GM19099 (cell line): ENCODE data around the gene DPP3.

Experiments used
- POLR2A ChIP-seq: IDR thresholded peaks from 3 replicates; pipeline ENCODE4 v1.6.1; 2011; ENCODE audit warnings: low read depth; ENCODE audit not compliant: insufficient read length; ENCODE audit errors: extremely low read depth

The DPP3 gene

DNA sequence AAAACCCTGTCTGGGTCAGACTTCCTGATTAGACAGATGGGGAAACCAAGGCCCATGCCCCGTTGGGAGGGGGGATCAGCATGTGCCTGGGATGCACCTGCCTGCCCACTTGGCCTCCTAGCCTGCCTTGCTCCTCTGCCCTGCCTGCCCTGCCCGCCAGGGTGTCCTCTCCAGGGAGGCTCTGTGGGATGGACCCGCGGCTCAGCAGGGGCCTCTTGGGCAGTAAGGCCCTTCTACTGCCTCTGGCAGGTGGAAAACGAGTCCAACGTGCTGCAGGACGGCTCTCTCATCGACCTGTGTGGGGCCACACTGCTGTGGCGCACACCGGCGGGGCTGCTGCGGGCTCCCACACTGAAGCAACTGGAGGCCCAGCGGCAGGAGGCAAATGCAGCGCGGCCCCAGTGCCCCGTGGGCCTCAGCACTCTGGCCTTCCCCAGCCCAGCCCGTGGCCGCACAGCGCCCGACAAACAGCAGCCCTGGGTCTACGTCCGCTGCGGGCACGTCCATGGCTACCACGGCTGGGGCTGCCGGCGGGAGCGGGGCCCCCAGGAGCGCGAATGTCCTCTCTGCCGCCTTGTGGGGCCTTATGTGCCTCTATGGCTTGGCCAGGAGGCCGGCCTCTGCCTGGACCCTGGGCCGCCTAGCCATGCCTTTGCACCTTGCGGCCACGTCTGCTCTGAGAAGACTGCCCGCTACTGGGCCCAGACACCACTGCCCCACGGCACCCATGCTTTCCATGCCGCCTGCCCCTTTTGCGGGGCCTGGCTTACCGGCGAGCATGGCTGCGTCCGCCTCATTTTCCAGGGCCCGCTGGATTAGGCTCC, 4.7 kb upstream of the DPP3 start:
- no peak for TF ChIP-seq POLR2A

DNA sequence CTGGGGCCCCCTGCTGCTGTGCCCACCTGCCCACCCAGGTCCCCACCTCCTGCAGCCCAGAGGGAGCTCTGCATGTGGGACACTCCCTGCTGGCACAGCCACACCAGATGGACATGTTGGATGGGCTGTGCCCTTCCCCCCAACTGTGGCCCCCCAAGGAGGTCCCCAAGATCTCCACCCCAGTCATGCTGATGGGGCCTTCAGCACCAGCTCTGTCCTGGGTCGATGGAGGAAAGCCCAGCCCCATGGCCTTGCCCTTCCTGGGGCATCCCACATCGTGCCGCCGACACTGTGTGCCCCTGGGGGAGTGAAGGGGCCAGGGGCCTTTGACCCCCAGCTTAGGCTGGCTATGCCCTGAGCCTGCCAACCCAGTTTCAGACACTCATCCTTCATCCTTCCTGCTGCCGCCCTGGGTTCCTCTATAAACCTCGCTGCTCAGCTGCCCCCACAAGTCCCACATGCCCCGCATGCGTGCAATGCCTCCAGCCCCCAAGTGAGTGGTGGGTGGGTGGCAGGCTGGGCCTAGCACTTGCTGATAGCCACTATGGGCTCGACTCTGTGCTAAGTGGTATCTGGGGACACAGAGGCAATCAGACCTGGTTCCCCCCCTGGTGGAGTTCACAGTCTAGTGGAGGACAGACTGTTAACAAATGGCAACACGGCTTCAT, 3.9 kb upstream of the DPP3 start:
- TF ChIP-seq POLR2A: no peak

DNA sequence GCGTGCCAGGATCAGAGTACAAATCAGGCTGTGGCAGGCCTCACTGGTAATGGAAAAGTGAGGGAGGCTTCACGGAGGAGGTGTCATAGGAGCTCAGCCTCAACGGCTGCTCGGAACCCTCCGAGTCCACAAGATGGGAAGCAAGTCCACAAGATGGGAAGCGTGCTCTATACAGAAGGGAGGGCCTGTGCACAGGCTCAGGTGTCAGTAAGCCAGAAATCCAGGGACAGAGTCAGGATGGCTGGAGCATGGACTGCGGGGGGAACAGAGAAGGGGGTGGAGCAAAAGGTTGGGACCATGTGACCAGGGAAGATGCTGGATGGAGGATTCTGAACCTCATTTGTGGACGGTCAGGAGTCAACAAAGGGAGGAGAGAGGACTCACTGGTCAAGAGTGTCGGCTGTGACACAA, 3.4 kb upstream of the DPP3 start:
- TF ChIP-seq POLR2A: no peak

DNA sequence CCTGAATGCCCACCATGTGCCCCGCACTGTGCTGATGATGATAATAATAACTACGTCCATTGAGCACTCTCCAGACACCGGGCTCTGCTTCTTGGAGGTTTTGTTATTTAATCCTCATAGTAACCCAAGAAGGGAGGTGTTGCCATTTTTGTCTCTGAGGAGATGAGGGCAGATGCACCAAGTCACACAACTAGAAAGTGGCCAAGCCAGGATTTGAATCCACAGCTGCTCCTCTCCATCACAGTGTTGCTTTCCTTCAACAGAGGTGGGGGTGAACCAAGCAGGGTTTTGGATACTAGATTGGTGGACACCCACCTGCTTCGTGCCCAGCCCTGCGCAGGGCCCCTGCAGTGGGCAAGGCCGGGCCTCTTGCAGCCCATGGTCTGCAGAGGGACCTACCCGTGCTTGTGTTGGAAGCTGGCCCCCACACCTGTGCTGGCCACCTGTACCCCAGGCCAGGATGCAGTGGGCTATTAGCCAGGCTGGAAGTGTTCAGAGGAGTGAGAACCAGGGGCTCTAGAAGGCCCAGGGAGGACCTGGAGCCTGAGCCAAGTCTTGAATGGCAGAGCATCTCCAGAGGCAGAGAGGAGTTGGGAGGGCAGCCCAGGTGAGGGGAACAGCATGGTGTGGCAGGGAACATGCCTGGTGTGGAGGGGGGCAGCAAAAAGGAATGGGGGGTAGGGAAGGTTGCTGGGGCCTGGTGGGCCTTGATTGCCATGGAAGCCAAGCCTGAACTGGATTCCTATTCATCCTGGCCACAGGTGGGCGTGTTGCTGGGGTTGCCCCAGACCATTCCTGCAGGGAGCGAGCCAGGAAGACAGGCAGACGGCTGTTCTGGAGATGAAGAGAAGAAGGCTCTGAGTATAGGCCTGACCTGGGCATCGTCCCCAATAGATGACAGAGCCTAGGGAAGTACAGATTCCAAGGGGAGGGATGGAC, 2.7 kb upstream of the DPP3 start:
- TF ChIP-seq POLR2A: no peak

DNA sequence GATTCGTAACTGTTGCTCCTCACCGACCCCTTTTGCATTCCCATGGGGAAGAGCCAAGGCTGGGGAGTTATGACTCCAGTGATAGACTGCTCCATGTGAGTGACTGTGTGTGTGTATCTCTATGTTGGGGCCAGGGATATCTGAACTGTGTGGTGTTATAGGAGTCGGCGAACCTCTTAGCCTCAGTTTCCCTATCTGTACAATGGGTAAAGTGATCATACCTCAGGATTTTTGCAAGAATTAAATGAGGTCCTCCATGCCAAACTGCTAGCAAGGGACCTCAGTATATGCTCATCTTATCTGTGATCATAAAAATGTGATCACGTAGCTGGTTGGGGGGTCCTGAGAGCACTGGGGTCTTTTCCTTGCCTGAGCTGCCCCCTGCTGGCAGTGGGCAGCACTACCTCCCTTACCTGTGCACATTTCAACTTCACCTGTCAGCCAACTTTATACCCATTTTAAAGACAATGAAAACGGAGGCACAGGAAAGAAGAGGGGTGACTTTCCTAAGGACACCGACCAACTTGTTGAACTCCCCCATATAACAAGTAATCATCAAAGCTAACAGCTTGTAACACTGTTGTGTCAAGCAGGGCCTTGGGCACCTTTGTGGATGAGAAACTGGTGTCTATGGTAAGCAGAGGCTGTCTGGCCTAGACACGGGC, 1.4 kb upstream of the DPP3 start:
- no peak for TF ChIP-seq POLR2A

DNA sequence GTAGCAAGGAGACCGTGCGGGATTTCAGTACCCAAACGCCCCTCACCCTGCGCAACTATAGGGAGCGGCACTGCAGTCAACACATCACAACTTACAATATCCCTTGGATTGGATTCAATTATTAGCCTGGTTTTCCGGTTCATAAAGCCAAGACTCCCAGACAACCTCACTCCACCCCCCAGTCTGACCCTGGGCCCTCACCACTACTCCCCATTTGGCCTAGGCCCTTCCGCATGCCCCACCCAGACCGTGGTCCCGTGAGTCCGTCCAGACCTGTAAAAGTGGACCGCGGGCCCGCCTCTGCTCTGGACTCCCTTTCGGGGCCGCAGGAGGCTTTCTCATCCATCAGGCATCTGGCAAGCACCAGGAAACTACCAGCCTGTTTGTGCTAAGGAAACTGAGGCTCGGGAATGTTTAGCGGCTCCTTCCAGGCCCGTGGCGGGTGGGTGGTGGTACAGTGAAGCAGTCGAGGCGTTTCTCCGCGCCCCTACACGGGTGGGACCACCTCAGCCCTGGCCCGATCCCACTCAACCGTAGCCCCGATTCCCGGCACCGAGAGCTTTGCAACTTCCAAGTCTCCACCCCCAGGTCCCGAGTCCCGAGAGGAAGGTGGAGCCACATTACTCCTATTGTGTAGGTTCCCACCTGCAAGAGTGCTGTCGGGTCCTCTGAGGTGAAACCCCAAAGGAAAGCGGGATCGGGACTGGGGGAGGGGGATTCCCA, 679 bp upstream of the DPP3 start:
- TF ChIP-seq POLR2A: no peak

DNA sequence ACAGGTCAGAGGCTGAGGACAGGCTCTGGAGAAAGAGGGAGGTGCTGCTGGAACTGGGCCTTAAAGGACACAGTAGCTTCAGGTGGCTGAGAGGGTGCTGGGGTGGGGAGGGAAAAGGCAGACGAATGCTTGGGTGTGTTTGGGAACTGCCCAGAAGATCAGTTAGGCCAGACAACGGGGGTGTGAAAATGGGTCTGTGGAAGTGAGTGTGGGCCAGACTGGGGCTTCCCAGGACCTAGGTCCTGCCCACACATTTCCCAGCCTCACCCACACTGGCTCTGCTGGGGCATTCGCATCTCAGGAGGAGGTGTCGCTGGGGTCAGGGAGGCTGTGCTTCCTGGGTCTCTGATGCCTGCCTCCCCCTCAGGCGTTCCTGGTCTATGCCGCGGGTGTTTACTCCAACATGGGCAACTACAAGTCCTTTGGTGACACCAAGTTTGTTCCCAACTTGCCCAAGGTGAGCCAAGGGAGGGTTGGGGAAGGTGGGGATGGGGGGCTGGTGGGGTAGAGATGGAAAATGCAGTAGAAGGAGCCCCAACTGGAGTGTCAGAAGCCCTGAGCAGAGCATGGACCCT, 4.7 kb downstream of the DPP3 start:
- no peak for TF ChIP-seq POLR2A

DNA sequence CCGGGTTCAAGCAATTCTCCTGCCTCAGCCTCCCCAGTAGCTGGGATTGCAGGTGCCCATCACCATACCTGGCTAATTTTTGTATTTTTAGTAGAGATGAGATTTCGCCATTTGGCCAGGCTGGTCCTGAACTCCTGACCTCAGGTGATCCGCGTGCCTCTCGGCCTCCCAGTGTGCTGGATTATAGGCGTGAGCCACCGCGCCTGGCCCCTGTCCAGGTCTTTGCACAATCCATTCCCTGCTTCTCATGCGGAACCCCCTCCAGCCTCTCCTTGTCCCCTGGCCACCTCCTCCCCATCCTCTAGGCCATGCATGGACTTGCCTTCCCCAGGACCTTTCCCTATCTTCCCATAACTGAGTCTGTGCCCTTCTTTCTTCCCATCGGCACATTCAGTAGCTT, 8.7 kb downstream of the DPP3 start:
- no peak for TF ChIP-seq POLR2A

DNA sequence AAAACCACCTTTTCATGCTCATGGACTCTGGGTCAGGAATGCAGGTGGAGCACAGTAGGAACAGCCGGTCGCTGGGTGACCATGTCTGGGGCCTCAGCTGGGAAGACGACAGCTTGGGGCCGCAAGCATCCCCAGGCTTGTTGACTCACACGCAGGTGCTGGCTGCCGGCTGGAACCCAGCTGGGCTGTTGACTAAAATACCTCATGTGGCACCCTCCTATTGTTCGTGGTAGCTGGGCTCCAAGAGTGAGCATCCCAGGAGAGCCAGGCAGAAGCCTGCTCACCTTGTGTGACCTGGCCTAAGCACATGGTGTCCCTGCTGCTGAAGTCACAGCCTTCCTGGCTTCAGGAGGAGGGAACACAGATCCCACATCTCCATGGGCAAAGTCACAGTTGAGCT, 9.4 kb downstream of the DPP3 start:
- no peak for TF ChIP-seq POLR2A

DNA sequence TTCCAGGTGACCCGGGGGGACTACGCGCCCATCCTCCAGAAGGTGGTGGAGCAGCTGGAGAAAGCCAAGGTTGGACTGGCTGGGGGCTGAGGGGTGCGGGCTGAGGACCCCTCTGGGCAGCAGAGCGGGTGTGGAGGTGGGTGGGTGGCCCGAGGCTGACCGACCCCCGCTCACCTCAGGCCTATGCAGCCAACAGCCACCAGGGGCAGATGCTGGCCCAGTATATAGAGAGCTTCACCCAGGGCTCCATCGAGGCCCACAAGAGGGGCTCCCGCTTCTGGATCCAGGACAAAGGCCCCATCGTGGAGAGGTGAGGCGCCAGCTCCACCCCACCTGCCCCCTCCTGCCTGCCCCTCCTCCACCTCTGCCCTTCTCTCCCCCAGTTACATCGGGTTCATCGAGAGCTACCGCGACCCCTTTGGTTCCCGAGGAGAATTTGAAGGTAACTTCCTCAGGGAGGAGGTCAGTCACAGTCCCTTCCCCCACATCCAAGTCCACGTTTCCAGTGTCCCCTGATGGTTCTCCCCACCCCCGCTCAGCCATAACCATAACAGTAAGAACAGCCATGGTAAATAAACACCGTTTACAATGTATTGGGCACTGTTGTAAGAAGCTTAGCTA, 11.2 kb downstream of the DPP3 start:
- no peak for TF ChIP-seq POLR2A

DNA sequence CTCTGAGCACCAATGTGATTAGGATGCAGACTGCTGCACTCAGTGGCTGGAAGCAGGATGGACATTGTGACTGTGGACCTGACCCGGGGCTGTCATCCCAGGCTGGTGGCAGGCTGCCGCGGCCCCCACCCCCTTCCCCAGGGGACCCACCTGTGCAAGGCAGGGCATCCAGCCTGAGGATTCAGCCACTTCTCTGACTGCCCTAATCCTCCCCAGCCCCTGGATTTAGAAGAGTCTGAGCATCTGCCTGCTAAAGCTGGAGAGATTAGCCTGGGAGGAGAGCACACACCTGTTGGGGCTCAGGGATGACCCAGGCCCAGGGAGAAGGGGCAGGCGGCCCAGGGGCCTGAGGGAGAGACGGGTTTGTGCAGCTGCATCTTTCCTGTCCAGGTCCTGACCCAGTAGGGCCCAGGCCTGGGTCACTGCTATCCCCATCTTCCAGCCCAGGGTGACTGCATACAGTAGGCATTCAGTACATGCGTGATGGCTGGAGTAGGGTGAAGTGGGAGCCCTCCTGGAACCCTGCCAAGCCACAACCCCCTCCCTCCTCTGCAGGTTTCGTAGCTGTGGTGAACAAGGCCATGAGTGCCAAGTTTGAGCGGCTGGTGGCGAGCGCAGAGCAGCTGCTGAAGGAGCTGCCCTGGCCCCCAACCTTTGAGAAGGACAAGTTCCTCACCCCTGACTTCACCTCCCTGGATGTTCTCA, 12.1 kb downstream of the DPP3 start:
- no peak for TF ChIP-seq POLR2A

DNA sequence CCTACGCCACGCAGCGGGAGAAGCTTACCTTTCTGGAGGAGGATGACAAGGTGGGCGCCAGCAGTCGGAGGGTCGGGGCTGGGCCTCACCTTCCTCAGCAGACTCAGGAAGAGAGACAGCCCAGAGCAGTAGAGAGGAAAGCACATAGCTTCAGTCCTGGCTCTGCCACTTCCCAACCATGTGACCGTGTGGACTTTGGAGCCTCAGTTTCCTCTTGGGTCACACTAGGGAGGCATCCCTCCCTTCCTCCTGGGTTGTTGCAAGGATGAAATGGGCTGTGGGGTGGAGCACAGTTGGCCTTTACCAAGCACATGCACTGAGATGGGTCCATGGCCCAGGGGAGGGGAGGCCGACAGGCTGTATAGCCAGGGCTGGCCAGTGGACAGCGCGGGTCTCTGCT, 12.9 kb downstream of the DPP3 start:
- TF ChIP-seq POLR2A: no peak

DNA sequence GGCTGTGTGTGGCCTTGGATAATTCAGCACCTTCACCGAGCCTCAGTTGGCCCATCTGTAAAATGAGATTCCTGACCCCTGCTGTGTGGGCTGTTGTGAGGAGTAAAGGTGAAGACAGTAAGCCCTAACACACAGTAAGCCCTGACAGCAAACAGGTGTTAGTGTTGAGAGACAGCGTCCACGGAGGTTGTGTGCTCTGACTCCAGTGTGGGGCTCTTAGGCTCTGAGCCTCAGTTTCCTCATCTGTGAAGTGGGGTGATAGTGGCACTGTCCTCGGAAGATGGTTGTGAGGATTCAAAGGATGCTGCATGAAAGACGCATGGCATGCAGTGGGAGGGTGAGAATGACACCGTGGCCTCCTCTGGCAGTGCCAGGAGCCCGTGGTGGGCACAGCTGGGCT, 14.2 kb downstream of the DPP3 start:
- TF ChIP-seq POLR2A: no peak

DNA sequence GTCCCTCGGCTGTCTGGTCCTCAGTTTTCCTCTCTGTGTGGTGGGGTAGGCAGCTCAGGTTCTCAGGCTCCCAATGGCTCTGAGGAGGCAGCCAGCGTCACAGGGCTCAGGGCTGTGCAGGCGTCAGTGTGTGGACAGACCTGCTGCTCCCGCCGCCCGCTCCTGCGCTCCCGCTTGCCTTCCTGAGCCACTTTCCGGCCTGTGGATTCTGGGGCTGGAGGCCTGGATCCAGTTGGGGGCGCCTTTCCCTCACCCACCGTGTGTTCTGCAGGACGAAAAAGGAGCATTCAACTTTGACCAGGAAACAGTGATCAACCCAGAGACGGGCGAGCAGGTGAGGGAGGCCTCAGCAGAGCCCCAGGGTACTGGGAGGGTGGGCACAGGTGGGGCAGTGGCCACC, 14.7 kb downstream of the DPP3 start:
- no peak for TF ChIP-seq POLR2A
